K562 (cell line): ENCODE results near the gene CSNK1D. TPM values are rescaled to one million over a fixed set of nuclear protein-coding genes. Genes with fewer than 3 reads are reported as not detected.

Experiments used
- ATAC-seq: fragments of 200-7000 bp; cut with Tn5 transposase; 3 replicates; pipeline ENCODE4 v1.9.1; 2020; ENCODE audit warnings: moderate library complexity
- BruUV-seq: library from RNA; stranded (reverse); fragments of 400-500 nt; replicated peaks from 2 replicates; lab custom pipeline; 2021; lab: Mats Ljungman, UMichigan
- CTCF ChIA-PET: fragments of 300-600 bp; formaldehyde crosslinking; extraction: SDS; loops from one replicate; lab custom pipeline; 2021; ENCODE audit warnings: low intra/inter-chr PET ratio; lab: Yijun Ruan, JAX
- POLR2A ChIA-PET: fragments of 300-600, 350-650 bp; sonication (Branson Sonifier 250); formaldehyde crosslinking; extraction: SDS; loops from one replicate; lab custom pipeline; 2021; ENCODE audit warnings: antibody characterized with exemption, inconsistent platforms; lab: Yijun Ruan, JAX
- DNase-seq, 4 experiments: peaks; one replicate each; pipeline versions ENCODE4 v3.0.0 to v3.0.0-alpha.2; 2011 to 2018; ENCODE audit warnings: low spot score in 3 of 4, mixed read lengths in 3 of 4; ENCODE audit errors: extremely low read depth in 1 of 4
- FAIRE-seq: peaks from 2 replicates; lab custom pipeline; 2011; peaks lifted over from hg19 to GRCh38; lab: Jason Lieb, UNC
- H2AFZ ChIP-seq: 2 replicates; pipeline ENCODE4 v1.6.0; 2011; ENCODE audit warnings: low read depth, low read length, control low read depth, inconsistent platforms
- H3K27ac ChIP-seq: fragments of 200-600 bp; 3 replicates; pipeline ENCODE4 v1.8.0; 2011; ENCODE audit warnings: low read depth, mild to moderate bottlenecking, control low read depth, inconsistent platforms, low read length, moderate library complexity, mixed read lengths; ENCODE audit errors: extremely low read depth
- H3K27me3 ChIP-seq, 2 experiments: fragments of 300-600 bp in 1 of 2; 2 replicates in 1 of 2; 3 replicates in 1 of 2; pipeline versions ENCODE4 v1.6.0 to v1.8.0; 2011; ENCODE audit warnings: inconsistent platforms in 2 of 2, low read length in 2 of 2, mild to moderate bottlenecking in 1 of 2, mixed read lengths in 1 of 2, moderate library complexity in 1 of 2; ENCODE audit not compliant: control insufficient read depth in 2 of 2, insufficient read depth in 2 of 2
- H3K36me3 ChIP-seq: fragments of 300-600 bp; 3 replicates; pipeline ENCODE4 v1.8.0; 2011; ENCODE audit warnings: mild to moderate bottlenecking, low read length, inconsistent platforms; ENCODE audit not compliant: control insufficient read depth, insufficient read depth
- H3K4me1 ChIP-seq, 2 experiments: fragments of 200-600 bp in 1 of 2; replicated peaks in 1 of 2; 2 replicates in 1 of 2; 3 replicates in 1 of 2; pipeline versions ENCODE4 v1.5.1 to v1.8.0; 2011; ENCODE audit warnings: inconsistent platforms in 2 of 2, low read length in 2 of 2, mild to moderate bottlenecking in 1 of 2, mixed read lengths in 1 of 2, moderate library complexity in 1 of 2; ENCODE audit not compliant: control insufficient read depth in 2 of 2, insufficient read depth in 2 of 2
- H3K4me2 ChIP-seq: 2 replicates; pipeline ENCODE4 v1.6.1; 2011; ENCODE audit warnings: low read length, control low read depth, inconsistent platforms, mixed read lengths; ENCODE audit not compliant: insufficient read depth
- H3K4me3 ChIP-seq: fragments of 200-600 bp; sonication (generic), shearing (Covaris generic); 2 replicates; pipeline ENCODE4 v1.5.1; 2016; ENCODE audit warnings: control low read depth, inconsistent platforms
- H3K79me2 ChIP-seq: fragments of 200-600 bp; 3 replicates; pipeline ENCODE4 v1.8.0; 2011; ENCODE audit warnings: low read length, inconsistent platforms; ENCODE audit not compliant: control insufficient read depth, insufficient read depth
- H3K9ac ChIP-seq, 2 experiments: 2 replicates each; pipeline versions ENCODE4 v1.6.0 to v1.6.1; 2011; ENCODE audit warnings: low read depth in 2 of 2, low read length in 2 of 2, control low read depth in 1 of 2, inconsistent platforms in 1 of 2, mild to moderate bottlenecking in 1 of 2, mixed read lengths in 1 of 2; ENCODE audit not compliant: insufficient read depth in 1 of 2
- H3K9me1 ChIP-seq: one replicate; pipeline ENCODE4 v1.6.0; 2011; ENCODE audit warnings: inconsistent platforms, mild to moderate bottlenecking, low read length, moderate library complexity; ENCODE audit not compliant: control insufficient read depth, insufficient read depth
- H3K9me3 ChIP-seq: replicated peaks from 2 replicates; pipeline ENCODE4 v1.5.1; 2011; ENCODE audit warnings: low read depth, low read length, inconsistent platforms; ENCODE audit not compliant: control insufficient read depth, insufficient read depth
- H4K20me1 ChIP-seq: replicated peaks from 2 replicates; pipeline ENCODE4 v1.6.1; 2011; ENCODE audit warnings: low read length, inconsistent platforms, mixed read lengths; ENCODE audit not compliant: control insufficient read depth, insufficient read depth
- HDAC6 ChIP-seq: IDR thresholded peaks from 2 replicates; pipeline ENCODE4 v1.6.1; 2012; ENCODE audit warnings: low read depth, mild to moderate bottlenecking, control low read depth, inconsistent platforms, low read length, moderate library complexity
- KDM4B ChIP-seq, 2 experiments: fragments of 450-650 bp in 1 of 2; sonication (generic) in 1 of 2; IDR thresholded peaks; 2 replicates each; pipeline ENCODE4 v1.6.1; 2016 to 2017; ENCODE audit warnings: borderline replicate concordance in 2 of 2, antibody characterized with exemption in 1 of 2, low read depth in 1 of 2, mild to moderate bottlenecking in 1 of 2
- KLF13 ChIP-seq: fragments of 450-650 bp; IDR thresholded peaks from 2 replicates; pipeline ENCODE4 v1.6.1; 2016; ENCODE audit warnings: missing genetic modification characterization, low read depth, mild to moderate bottlenecking, missing compliant biosample characterization, moderate library complexity, borderline replicate concordance
- MYBL2 ChIP-seq, 2 experiments: fragments of 450-650 bp in 1 of 2; sonication (generic) in 1 of 2; formaldehyde crosslinking in 1 of 2; IDR thresholded peaks; 2 replicates each; pipeline versions ENCODE4 v1.6.1 to v1.8.1; 2017 to 2022; ENCODE audit warnings: borderline replicate concordance in 1 of 2, inconsistent platforms in 1 of 2, low read depth in 1 of 2, mild to moderate bottlenecking in 1 of 2, missing genetic modification reagents in 1 of 2, moderate library complexity in 1 of 2
- NONO ChIP-seq, 2 experiments: fragments of 200-400 bp in 1 of 2; fragments of 450-650 bp in 1 of 2; formaldehyde crosslinking in 1 of 2; IDR thresholded peaks; 2 replicates each; pipeline ENCODE4 v1.6.1; 2017; ENCODE audit warnings: low read depth in 2 of 2, mild to moderate bottlenecking in 2 of 2, moderate library complexity in 2 of 2, low read length in 1 of 2
- ZFPM2 ChIP-seq: fragments of 250-450 bp; sonication (Bioruptor Pico); IDR thresholded peaks from 2 replicates; pipeline ENCODE4 v1.5.1; 2022; ENCODE audit warnings: mild to moderate bottlenecking
- ZNF23 ChIP-seq: fragments of 250-450 bp; sonication (Bioruptor Pico); IDR thresholded peaks from 2 replicates; pipeline ENCODE4 v1.4.0; 2020; ENCODE audit warnings: mild to moderate bottlenecking
- ZNF57 ChIP-seq: fragments of 450-650 bp; formaldehyde crosslinking; IDR thresholded peaks from 2 replicates; pipeline ENCODE4 v1.4.0; 2020; ENCODE audit warnings: mild to moderate bottlenecking, moderate library complexity
- ZNF764 ChIP-seq: fragments of 250-450 bp; sonication (Bioruptor Pico); IDR thresholded peaks from 2 replicates; pipeline ENCODE4 v1.4.0; 2020; ENCODE audit warnings: low read depth, mild to moderate bottlenecking, moderate library complexity
- WGBS: fragments of 100-300 bp; shearing (Covaris generic); methylation state at CpG from one replicate; pipeline ENCODE4 v1.1.6; 2016; ENCODE audit warnings: low coverage, mixed read lengths; ENCODE audit not compliant: insufficient coverage; ENCODE audit errors: missing lambda C conversion rate; 5-methylcytosine and 5-hydroxymethylcytosine counted together
- in situ Hi-C: fragments of 300-500 bp; cut with MboI; formaldehyde crosslinking; loops from 4 replicates; pipeline ENCODE4 v1.15.0; 2018; ENCODE audit warnings: inconsistent platforms, mixed read lengths
- intact Hi-C: fragments of 100-400 bp; cut with micrococcal nuclease; formaldehyde crosslinking; loops from 2 replicates; pipeline ENCODE4 v1.14.2; 2022
- polyA plus RNA-seq, 8 experiments: library from polyadenylated mRNA; depleted of rRNA in 4 of 8; stranded (reverse) in 5 of 8; unstranded in 3 of 8; fragments of >200 nt; fragmentation: Nextera tagmentation in 2 of 8; fragmentation: Illumina TruSeq in 1 of 8; extraction: Ambion mirVana in 2 of 8; extraction: Trizol in 1 of 8; gene quantifications; 2 replicates each; pipeline versions ENCODE4 v1.2.1 to v1.2.3, GENCODE V29; 2011 to 2014; ENCODE audit warnings: inconsistent platforms in 1 of 8, missing spikeins in 1 of 8
- total RNA-seq, 7 experiments: library from RNA; depleted of rRNA in 6 of 7; stranded (reverse); fragments of >200 nt in 6 of 7; fragmentation: Illumina TruSeq in 2 of 7; extraction: Trizol in 2 of 7; gene quantifications; 2 replicates each; pipeline versions ENCODE4 v1.2.1 to v1.2.3, GENCODE V29; 2011 to 2021; ENCODE audit warnings: low replicate concordance in 1 of 7
- TF ChIP-seq, protein P1 (sequence below), 3 experiments: fragments of 200-800 bp in 1 of 3; fragments of 250-450 bp in 1 of 3; fragments of 450-650 bp in 1 of 3; sonication (Bioruptor Pico) in 1 of 3; sonication (Bioruptor generic) in 1 of 3; formaldehyde crosslinking in 1 of 3; IDR thresholded peaks; 2 replicates each; pipeline versions ENCODE4 v1.6.1 to v1.8.0; 2016 to 2022; ENCODE audit warnings: mild to moderate bottlenecking in 2 of 3, missing genetic modification characterization in 2 of 3, missing compliant biosample characterization in 1 of 3, moderate library complexity in 1 of 3
- TF ChIP-seq, protein P2 (sequence below), 2 experiments: fragments of 450-650 bp in 1 of 2; sonication (generic) in 1 of 2; formaldehyde crosslinking in 1 of 2; IDR thresholded peaks in 1 of 2; conservative IDR thresholded peaks in 1 of 2; 2 replicates each; pipeline versions ENCODE4 v1.6.1 to v1.8.1; 2016 to 2023; ENCODE audit warnings: mild to moderate bottlenecking in 2 of 2, moderate library complexity in 2 of 2, inconsistent platforms in 1 of 2, missing genetic modification reagents in 1 of 2

Gene CSNK1D
- total and polyA plus RNA-seq, 9 of the 15 experiments (the other 6 are each of a cell fraction or from before 2014, with no cell fraction given), result 6.5 to 133 (median 41.3) TPM

DNA sequence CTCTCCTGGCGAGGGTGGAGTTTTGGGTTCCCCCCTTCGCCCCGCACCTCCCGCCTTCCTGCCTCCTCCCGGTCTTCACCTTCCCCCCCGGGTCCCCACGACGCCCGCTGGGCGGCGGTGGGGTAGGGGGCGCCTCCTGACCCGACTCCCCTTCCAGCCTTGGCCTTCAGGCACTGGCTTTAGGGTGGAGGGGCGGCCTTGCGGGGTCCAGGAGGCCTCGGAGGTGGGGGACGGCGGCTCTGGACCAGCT lies 42.3 kb downstream of the CSNK1D start:
- BruUV-seq, result no TSS peak
- TF ChIP-seq ZNF57, result no peak
- TF ChIP-seq, protein P1, sequence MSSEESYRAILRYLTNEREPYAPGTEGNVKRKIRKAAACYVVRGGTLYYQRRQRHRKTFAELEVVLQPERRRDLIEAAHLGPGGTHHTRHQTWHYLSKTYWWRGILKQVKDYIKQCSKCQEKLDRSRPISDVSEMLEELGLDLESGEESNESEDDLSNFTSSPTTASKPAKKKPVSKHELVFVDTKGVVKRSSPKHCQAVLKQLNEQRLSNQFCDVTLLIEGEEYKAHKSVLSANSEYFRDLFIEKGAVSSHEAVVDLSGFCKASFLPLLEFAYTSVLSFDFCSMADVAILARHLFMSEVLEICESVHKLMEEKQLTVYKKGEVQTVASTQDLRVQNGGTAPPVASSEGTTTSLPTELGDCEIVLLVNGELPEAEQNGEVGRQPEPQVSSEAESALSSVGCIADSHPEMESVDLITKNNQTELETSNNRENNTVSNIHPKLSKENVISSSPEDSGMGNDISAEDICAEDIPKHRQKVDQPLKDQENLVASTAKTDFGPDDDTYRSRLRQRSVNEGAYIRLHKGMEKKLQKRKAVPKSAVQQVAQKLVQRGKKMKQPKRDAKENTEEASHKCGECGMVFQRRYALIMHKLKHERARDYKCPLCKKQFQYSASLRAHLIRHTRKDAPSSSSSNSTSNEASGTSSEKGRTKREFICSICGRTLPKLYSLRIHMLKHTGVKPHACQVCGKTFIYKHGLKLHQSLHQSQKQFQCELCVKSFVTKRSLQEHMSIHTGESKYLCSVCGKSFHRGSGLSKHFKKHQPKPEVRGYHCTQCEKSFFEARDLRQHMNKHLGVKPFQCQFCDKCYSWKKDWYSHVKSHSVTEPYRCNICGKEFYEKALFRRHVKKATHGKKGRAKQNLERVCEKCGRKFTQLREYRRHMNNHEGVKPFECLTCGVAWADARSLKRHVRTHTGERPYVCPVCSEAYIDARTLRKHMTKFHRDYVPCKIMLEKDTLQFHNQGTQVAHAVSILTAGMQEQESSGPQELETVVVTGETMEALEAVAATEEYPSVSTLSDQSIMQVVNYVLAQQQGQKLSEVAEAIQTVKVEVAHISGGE (CRISPR knock-in tag; IDR thresholded peaks at IDR 0.05), result peak in 1 of 3 experiments; percentile 58; a peak in 2 of 6 replicates
- no peak for TF ChIP-seq MYBL2 (IDR thresholded peaks at IDR 0.05; ENCODE audit: low read depth)
- TF ChIP-seq MYBL2 (CRISPR knock-in tag; IDR thresholded peaks at IDR 0.05; ENCODE audit: borderline replicate concordance), result no peak
- no peak for TF ChIP-seq KLF13 (tag)
- no peak for TF ChIP-seq ZFPM2
- no peak for TF ChIP-seq ZNF764 (CRISPR knock-in tag)
- 0 out of 4 replicates have a peak, but pooled peaks of 1 of the 2 experiments have one; percentile 66 for TF ChIP-seq KDM4B (IDR thresholded peaks at IDR 0.05; ENCODE audit: borderline replicate concordance in 2 of 2, low read depth in 1 of 2)
- TF ChIP-seq HDAC6, result 0 out of 2 replicates have a peak, but pooled peaks have one; percentile 2
- peak in 1 of 2 experiments; percentile 66; a peak in 2 of 4 replicates for TF ChIP-seq NONO (IDR thresholded peaks at IDR 0.05; ENCODE audit: low read depth in 2 of 2, low read length in 1 of 2)
- no peak for TF ChIP-seq ZNF23 (CRISPR knock-in tag)
- TF ChIP-seq, protein P2, sequence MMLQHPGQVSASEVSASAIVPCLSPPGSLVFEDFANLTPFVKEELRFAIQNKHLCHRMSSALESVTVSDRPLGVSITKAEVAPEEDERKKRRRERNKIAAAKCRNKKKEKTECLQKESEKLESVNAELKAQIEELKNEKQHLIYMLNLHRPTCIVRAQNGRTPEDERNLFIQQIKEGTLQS (IDR thresholded peaks at IDR 0.05), result no peak
- TF ChIP-seq, protein P2 (CRISPR knock-in tag; conservative IDR thresholded peaks at IDR 0.05), result 0 out of 2 replicates have a peak, but pooled peaks have one; percentile 4

More for the DNA sequence above, 42.3 kb downstream of the CSNK1D start:
- intact Hi-C loops, result no loop called here
- H4K20me1 ChIP-seq, result no peaks in the 10 kb centered on the region
- H3K9me3 ChIP-seq, result no peaks in the 10 kb centered on the region
- peak overlapping the region; percentile 87 for H2AFZ ChIP-seq
- peak overlapping the region; percentile 74 to 83 for H3K9ac ChIP-seq
- peak overlapping the region; percentile 80 for H3K27ac ChIP-seq
- peak overlapping the region; percentile 40 for H3K4me3 ChIP-seq
- H3K4me2 ChIP-seq, result peak overlapping the region; percentile 72
- in situ Hi-C loops, result no loop called here
- no peaks in the 10 kb centered on the region for H3K27me3 ChIP-seq
- no peaks in the 10 kb centered on the region for H3K9me1 ChIP-seq
- no peaks in the 10 kb centered on the region; the same call in 2 of the 3 replicates for H3K79me2 ChIP-seq
- POLR2A ChIA-PET, result interaction anchor here (0.6 to 1.6 kb wide), 8 partner anchors 11 to 222 kb away, joined by 3 to 8 read pairs (median 3); partner anchors contain the start of gene CD7
- FAIRE-seq (no peak), ATAC-seq (peak; percentile 80), DNase-seq (no peak)
- CTCF ChIA-PET, result no interaction called here
- H3K36me3 ChIP-seq, result no peaks in the 10 kb centered on the region
- peaks cover 34 to 92% of the 10 kb centered on the region in 2 experiments for H3K4me1 ChIP-seq
- WGBS, result 2% methylated on average over 17 of the region's 18 CpGs
